ENCODE results near the gene ZC3H7A. TPM values are rescaled to one million over a fixed set of nuclear protein-coding genes. Genes with fewer than 3 reads are reported as not detected.
A peak's percentile ranks its signal among the peaks of the same experiment; 100 is the strongest.

The ZC3H7A gene
- total and polyA plus RNA-seq, 2 of the 13 experiments (the other 11 are each of a cell fraction or from before 2014, with no cell fraction given): 29.2 to 36.8 TPM

DNA sequence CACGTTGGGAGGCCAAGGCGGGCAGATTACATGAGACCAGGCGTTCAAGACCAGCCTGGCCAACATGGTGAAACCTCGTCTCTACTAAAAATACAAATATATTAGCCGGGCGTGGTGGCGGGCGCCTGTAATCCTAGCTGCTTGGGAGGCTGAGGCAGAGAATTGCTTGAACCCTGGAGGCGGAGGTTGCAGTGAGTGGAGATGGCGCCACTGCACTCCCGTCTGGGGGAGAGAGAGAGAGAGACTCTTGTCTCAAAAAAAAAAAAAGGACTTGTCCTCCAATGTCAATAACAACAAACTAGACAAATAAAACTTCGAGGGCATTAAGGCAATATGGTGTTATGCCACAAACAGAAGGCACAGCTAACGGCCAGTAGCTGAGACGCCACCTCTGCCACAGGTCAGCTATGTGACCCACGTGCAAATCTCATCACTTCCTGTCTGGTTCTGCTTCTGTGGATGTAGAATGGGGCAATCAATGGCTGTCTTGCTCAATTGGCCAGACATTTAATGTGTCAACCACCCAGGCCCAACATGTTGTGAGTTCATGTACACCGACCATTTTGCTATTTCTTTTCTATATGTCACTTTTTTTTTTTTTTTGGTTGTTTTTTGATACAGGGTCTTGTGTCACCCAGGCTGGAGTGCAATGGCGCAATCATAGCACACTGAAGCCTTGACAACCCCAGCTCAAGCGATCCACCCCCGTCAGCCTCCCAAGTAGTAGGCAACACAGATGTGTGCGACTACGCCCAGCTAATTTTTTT, 53.6 kb downstream of the ZC3H7A start (continued):
- TF ChIP-seq HOXA9 (CRISPR knock-in tag; IDR thresholded peaks at IDR 0.05; ENCODE audit: borderline replicate concordance) (no peak), MBNL3 (CRISPR knock-in tag; conservative IDR thresholded peaks at IDR 0.05) (no peak), MYC (CRISPR knock-in tag; IDR thresholded peaks at IDR 0.05; ENCODE audit: borderline replicate concordance) (peak; percentile 93), SIX1 (CRISPR knock-in tag; IDR thresholded peaks at IDR 0.05; ENCODE audit: borderline replicate concordance) (peak; percentile 41; the same call in 1 of the 2 replicates), ZNF713 (CRISPR knock-in tag; IDR thresholded peaks at IDR 0.05) (0 out of 2 replicates have a peak, but pooled peaks have one; percentile 19), ZNF672 (CRISPR knock-in tag; IDR thresholded peaks at IDR 0.05) (no peak), ZNF615 (CRISPR knock-in tag; IDR thresholded peaks at IDR 0.05; ENCODE audit: borderline replicate concordance) (0 out of 2 replicates have a peak, but pooled peaks have one; percentile 71), ELF4 (CRISPR knock-in tag; IDR thresholded peaks at IDR 0.05; ENCODE audit: borderline replicate concordance) (peak; percentile 67; the same call in 1 of the 2 replicates)
- TF ChIP-seq, protein P1, sequence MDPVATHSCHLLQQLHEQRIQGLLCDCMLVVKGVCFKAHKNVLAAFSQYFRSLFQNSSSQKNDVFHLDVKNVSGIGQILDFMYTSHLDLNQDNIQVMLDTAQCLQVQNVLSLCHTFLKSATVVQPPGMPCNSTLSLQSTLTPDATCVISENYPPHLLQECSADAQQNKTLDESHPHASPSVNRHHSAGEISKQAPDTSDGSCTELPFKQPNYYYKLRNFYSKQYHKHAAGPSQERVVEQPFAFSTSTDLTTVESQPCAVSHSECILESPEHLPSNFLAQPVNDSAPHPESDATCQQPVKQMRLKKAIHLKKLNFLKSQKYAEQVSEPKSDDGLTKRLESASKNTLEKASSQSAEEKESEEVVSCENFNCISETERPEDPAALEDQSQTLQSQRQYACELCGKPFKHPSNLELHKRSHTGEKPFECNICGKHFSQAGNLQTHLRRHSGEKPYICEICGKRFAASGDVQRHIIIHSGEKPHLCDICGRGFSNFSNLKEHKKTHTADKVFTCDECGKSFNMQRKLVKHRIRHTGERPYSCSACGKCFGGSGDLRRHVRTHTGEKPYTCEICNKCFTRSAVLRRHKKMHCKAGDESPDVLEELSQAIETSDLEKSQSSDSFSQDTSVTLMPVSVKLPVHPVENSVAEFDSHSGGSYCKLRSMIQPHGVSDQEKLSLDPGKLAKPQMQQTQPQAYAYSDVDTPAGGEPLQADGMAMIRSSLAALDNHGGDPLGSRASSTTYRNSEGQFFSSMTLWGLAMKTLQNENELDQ (CRISPR knock-in tag; IDR thresholded peaks at IDR 0.05; ENCODE audit: borderline replicate concordance): peak; percentile 90
- TF ChIP-seq, protein P2, sequence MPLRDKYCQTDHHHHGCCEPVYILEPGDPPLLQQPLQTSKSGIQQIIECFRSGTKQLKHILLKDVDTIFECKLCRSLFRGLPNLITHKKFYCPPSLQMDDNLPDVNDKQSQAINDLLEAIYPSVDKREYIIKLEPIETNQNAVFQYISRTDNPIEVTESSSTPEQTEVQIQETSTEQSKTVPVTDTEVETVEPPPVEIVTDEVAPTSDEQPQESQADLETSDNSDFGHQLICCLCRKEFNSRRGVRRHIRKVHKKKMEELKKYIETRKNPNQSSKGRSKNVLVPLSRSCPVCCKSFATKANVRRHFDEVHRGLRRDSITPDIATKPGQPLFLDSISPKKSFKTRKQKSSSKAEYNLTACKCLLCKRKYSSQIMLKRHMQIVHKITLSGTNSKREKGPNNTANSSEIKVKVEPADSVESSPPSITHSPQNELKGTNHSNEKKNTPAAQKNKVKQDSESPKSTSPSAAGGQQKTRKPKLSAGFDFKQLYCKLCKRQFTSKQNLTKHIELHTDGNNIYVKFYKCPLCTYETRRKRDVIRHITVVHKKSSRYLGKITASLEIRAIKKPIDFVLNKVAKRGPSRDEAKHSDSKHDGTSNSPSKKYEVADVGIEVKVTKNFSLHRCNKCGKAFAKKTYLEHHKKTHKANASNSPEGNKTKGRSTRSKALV (CRISPR knock-in tag; IDR thresholded peaks at IDR 0.05): no peak
- TF ChIP-seq, protein P3, sequence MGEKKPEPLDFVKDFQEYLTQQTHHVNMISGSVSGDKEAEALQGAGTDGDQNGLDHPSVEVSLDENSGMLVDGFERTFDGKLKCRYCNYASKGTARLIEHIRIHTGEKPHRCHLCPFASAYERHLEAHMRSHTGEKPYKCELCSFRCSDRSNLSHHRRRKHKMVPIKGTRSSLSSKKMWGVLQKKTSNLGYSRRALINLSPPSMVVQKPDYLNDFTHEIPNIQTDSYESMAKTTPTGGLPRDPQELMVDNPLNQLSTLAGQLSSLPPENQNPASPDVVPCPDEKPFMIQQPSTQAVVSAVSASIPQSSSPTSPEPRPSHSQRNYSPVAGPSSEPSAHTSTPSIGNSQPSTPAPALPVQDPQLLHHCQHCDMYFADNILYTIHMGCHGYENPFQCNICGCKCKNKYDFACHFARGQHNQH (CRISPR knock-in tag; IDR thresholded peaks at IDR 0.05): peak; percentile 70
- TF ChIP-seq, protein P4, sequence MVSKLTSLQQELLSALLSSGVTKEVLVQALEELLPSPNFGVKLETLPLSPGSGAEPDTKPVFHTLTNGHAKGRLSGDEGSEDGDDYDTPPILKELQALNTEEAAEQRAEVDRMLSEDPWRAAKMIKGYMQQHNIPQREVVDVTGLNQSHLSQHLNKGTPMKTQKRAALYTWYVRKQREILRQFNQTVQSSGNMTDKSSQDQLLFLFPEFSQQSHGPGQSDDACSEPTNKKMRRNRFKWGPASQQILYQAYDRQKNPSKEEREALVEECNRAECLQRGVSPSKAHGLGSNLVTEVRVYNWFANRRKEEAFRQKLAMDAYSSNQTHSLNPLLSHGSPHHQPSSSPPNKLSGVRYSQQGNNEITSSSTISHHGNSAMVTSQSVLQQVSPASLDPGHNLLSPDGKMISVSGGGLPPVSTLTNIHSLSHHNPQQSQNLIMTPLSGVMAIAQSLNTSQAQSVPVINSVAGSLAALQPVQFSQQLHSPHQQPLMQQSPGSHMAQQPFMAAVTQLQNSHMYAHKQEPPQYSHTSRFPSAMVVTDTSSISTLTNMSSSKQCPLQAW (CRISPR knock-in tag; IDR thresholded peaks at IDR 0.05): peak; percentile 55; the same call in 1 of the 2 replicates
- TF ChIP-seq, protein P5, sequence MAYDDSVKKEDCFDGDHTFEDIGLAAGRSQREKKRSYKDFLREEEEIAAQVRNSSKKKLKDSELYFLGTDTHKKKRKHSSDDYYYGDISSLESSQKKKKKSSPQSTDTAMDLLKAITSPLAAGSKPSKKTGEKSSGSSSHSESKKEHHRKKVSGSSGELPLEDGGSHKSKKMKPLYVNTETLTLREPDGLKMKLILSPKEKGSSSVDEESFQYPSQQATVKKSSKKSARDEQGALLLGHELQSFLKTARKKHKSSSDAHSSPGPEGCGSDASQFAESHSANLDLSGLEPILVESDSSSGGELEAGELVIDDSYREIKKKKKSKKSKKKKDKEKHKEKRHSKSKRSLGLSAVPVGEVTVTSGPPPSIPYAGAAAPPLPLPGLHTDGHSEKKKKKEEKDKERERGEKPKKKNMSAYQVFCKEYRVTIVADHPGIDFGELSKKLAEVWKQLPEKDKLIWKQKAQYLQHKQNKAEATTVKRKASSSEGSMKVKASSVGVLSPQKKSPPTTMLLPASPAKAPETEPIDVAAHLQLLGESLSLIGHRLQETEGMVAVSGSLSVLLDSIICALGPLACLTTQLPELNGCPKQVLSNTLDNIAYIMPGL (CRISPR knock-in tag; IDR thresholded peaks at IDR 0.05; ENCODE audit: borderline replicate concordance in 1 of 2, low read depth in 1 of 2): no peak; a peak in 1 of 4 replicates
- TF ChIP-seq, protein P6, sequence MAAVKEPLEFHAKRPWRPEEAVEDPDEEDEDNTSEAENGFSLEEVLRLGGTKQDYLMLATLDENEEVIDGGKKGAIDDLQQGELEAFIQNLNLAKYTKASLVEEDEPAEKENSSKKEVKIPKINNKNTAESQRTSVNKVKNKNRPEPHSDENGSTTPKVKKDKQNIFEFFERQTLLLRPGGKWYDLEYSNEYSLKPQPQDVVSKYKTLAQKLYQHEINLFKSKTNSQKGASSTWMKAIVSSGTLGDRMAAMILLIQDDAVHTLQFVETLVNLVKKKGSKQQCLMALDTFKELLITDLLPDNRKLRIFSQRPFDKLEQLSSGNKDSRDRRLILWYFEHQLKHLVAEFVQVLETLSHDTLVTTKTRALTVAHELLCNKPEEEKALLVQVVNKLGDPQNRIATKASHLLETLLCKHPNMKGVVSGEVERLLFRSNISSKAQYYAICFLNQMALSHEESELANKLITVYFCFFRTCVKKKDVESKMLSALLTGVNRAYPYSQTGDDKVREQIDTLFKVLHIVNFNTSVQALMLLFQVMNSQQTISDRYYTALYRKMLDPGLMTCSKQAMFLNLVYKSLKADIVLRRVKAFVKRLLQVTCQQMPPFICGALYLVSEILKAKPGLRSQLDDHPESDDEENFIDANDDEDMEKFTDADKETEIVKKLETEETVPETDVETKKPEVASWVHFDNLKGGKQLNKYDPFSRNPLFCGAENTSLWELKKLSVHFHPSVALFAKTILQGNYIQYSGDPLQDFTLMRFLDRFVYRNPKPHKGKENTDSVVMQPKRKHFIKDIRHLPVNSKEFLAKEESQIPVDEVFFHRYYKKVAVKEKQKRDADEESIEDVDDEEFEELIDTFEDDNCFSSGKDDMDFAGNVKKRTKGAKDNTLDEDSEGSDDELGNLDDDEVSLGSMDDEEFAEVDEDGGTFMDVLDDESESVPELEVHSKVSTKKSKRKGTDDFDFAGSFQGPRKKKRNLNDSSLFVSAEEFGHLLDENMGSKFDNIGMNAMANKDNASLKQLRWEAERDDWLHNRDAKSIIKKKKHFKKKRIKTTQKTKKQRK (IDR thresholded peaks at IDR 0.05; ENCODE audit: low read length): no peak

Measured in HepG2 (cell line).